ENCODE measurements around the gene NHERF1. TPM values are rescaled to one million over a fixed set of nuclear protein-coding genes. Genes with fewer than 3 reads are reported as not detected.

NHERF1 gene
- total and polyA plus RNA-seq, 2 of the 13 experiments (the other 11 are each of a cell fraction or from before 2014, with no cell fraction given), result 169 to 269 TPM

DNA sequence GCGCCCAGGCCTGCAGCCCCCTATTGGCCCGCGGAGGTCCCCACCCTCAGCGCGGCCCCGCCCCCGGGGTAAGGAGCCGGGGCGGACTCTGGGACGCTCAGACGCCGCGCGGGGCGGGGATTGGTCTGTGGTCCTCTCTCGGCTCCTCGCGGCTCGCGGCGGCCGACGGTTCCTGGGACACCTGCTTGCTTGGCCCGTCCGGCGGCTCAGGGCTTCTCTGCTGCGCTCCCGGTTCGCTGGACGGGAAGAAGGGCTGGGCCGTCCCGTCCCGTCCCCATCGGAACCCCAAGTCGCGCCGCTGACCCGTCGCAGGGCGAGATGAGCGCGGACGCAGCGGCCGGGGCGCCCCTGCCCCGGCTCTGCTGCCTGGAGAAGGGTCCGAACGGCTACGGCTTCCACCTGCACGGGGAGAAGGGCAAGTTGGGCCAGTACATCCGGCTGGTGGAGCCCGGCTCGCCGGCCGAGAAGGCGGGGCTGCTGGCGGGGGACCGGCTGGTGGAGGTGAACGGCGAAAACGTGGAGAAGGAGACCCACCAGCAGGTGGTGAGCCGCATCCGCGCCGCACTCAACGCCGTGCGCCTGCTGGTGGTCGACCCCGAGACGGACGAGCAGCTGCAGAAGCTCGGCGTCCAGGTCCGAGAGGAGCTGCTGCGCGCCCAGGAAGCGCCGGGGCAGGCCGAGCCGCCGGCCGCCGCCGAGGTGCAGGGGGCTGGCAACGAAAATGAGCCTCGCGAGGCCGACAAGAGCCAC is at the start of gene NHERF1 (continued):
- TF ChIP-seq, protein P1, sequence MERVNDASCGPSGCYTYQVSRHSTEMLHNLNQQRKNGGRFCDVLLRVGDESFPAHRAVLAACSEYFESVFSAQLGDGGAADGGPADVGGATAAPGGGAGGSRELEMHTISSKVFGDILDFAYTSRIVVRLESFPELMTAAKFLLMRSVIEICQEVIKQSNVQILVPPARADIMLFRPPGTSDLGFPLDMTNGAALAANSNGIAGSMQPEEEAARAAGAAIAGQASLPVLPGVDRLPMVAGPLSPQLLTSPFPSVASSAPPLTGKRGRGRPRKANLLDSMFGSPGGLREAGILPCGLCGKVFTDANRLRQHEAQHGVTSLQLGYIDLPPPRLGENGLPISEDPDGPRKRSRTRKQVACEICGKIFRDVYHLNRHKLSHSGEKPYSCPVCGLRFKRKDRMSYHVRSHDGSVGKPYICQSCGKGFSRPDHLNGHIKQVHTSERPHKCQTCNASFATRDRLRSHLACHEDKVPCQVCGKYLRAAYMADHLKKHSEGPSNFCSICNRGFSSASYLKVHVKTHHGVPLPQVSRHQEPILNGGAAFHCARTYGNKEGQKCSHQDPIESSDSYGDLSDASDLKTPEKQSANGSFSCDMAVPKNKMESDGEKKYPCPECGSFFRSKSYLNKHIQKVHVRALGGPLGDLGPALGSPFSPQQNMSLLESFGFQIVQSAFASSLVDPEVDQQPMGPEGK (CRISPR knock-in tag; IDR thresholded peaks at IDR 0.05), result peak; percentile 34
- TF ChIP-seq POLR2A (IDR thresholded peaks at IDR 0.05; ENCODE audit: insufficient read depth in 1 of 2, low read depth in 2 of 2, low read length in 2 of 2) (peak; percentile 99 to 100), RBAK (CRISPR knock-in tag; IDR thresholded peaks at IDR 0.05) (no peak), REL (CRISPR knock-in tag; conservative IDR thresholded peaks at IDR 0.05) (peak; percentile 63; the same call in 1 of the 2 replicates), ATRX (CRISPR knock-in tag; IDR thresholded peaks at IDR 0.05; ENCODE audit: borderline replicate concordance) (no peak), ZNF460 (CRISPR knock-in tag; IDR thresholded peaks at IDR 0.05; ENCODE audit: borderline replicate concordance) (0 out of 2 replicates have a peak, but pooled peaks have one; percentile 36), ARNTL (CRISPR knock-in tag; IDR thresholded peaks at IDR 0.05) (no peak), NR2F6 (IDR thresholded peaks at IDR 0.05) (no peak), NR2F6 (CRISPR knock-in tag; IDR thresholded peaks at IDR 0.05) (no peak; the same call in 1 of the 2 replicates), KLF9 (CRISPR knock-in tag; IDR thresholded peaks at IDR 0.05; ENCODE audit: low read depth) (peak; percentile 88; the same call in 1 of the 2 replicates), BCL6 (CRISPR knock-in tag; IDR thresholded peaks at IDR 0.05) (peak; percentile 53; the same call in 1 of the 2 replicates), PHF8 (CRISPR knock-in tag; IDR thresholded peaks at IDR 0.05) (peak; percentile 90), ZNF777 (CRISPR knock-in tag; IDR thresholded peaks at IDR 0.05) (peak; percentile 17; the same call in 1 of the 2 replicates), HMGA1 (CRISPR knock-in tag; conservative IDR thresholded peaks at IDR 0.05) (no peak), ZSCAN30 (CRISPR knock-in tag; IDR thresholded peaks at IDR 0.05) (peak; percentile 63; the same call in 1 of the 2 replicates), ZSCAN29 (CRISPR knock-in tag; conservative IDR thresholded peaks at IDR 0.05) (no peak), ZNF709 (CRISPR knock-in tag; IDR thresholded peaks at IDR 0.05) (peak; percentile 92), TAF1 (CRISPR knock-in tag; IDR thresholded peaks at IDR 0.05) (peak; percentile 100), ZNF616 (CRISPR knock-in tag; IDR thresholded peaks at IDR 0.05; ENCODE audit: low read depth) (peak; percentile 59; the same call in 1 of the 2 replicates)
- TF ChIP-seq, protein P2, sequence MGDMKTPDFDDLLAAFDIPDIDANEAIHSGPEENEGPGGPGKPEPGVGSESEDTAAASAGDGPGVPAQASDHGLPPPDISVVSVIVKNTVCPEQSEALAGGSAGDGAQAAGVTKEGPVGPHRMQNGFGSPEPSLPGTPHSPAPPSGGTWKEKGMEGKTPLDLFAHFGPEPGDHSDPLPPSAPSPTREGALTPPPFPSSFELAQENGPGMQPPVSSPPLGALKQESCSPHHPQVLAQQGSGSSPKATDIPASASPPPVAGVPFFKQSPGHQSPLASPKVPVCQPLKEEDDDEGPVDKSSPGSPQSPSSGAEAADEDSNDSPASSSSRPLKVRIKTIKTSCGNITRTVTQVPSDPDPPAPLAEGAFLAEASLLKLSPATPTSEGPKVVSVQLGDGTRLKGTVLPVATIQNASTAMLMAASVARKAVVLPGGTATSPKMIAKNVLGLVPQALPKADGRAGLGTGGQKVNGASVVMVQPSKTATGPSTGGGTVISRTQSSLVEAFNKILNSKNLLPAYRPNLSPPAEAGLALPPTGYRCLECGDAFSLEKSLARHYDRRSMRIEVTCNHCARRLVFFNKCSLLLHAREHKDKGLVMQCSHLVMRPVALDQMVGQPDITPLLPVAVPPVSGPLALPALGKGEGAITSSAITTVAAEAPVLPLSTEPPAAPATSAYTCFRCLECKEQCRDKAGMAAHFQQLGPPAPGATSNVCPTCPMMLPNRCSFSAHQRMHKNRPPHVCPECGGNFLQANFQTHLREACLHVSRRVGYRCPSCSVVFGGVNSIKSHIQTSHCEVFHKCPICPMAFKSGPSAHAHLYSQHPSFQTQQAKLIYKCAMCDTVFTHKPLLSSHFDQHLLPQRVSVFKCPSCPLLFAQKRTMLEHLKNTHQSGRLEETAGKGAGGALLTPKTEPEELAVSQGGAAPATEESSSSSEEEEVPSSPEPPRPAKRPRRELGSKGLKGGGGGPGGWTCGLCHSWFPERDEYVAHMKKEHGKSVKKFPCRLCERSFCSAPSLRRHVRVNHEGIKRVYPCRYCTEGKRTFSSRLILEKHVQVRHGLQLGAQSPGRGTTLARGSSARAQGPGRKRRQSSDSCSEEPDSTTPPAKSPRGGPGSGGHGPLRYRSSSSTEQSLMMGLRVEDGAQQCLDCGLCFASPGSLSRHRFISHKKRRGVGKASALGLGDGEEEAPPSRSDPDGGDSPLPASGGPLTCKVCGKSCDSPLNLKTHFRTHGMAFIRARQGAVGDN (CRISPR knock-in tag; IDR thresholded peaks at IDR 0.05), result peak; percentile 74
- TF ChIP-seq, protein P3, sequence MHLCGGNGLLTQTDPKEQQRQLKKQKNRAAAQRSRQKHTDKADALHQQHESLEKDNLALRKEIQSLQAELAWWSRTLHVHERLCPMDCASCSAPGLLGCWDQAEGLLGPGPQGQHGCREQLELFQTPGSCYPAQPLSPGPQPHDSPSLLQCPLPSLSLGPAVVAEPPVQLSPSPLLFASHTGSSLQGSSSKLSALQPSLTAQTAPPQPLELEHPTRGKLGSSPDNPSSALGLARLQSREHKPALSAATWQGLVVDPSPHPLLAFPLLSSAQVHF (CRISPR knock-in tag; IDR thresholded peaks at IDR 0.05), result peak; percentile 35; the same call in 1 of the 2 replicates
- TF ChIP-seq, protein P4, sequence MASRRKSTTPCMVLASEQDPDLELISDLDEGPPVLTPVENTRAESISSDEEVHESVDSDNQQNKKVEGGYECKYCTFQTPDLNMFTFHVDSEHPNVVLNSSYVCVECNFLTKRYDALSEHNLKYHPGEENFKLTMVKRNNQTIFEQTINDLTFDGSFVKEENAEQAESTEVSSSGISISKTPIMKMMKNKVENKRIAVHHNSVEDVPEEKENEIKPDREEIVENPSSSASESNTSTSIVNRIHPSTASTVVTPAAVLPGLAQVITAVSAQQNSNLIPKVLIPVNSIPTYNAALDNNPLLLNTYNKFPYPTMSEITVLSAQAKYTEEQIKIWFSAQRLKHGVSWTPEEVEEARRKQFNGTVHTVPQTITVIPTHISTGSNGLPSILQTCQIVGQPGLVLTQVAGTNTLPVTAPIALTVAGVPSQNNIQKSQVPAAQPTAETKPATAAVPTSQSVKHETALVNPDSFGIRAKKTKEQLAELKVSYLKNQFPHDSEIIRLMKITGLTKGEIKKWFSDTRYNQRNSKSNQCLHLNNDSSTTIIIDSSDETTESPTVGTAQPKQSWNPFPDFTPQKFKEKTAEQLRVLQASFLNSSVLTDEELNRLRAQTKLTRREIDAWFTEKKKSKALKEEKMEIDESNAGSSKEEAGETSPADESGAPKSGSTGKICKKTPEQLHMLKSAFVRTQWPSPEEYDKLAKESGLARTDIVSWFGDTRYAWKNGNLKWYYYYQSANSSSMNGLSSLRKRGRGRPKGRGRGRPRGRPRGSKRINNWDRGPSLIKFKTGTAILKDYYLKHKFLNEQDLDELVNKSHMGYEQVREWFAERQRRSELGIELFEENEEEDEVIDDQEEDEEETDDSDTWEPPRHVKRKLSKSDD (CRISPR knock-in tag; IDR thresholded peaks at IDR 0.05; ENCODE audit: low read depth), result 0 out of 2 replicates have a peak, but pooled peaks have one; percentile 37
